Stimulated activated naive CD4-positive, alpha-beta T cell treated with Interleukin-2 at 50 U/mL for 16 hours (primary cell): ENCODE measurements around the gene THEMIS.
"Not testable (repeated sequence)": the region's sequence is repeated elsewhere in the genome, so short reads cannot be mapped to it uniquely, and the experiment has no call there.

ENCODE experiments used
- DNase-seq: peaks from one replicate; lab custom pipeline; 2025; lab: John Stamatoyannopoulos, UW

The THEMIS gene

GRCh38 chr6:127900935-127901334 lies at the start of gene THEMIS:
TSS of gene THEMIS (minus strand) at chr6:127901058. CDS start at chr6:127900932, 126 bp downstream.
- DNase-seq, result peak; percentile 16

GRCh38 chr6:127949251-127949650 lies 48.4 kb upstream of the THEMIS start:
- no peak for DNase-seq

- no peak for DNase-seq
Observed at GRCh38 chr6:127946388-127946787, 45.5 kb upstream of the THEMIS start.

GRCh38 chr6:127945434-127946097 lies 44.7 kb upstream of the THEMIS start:
- DNase-seq, result no peak

GRCh38 chr6:127941228-127941627 lies 40.4 kb upstream of the THEMIS start:
- no peak for DNase-seq

- DNase-seq, result no peak
Observed at GRCh38 chr6:127939442-127940066, 38.7 kb upstream of the THEMIS start.

- DNase-seq, result no peak
Observed at GRCh38 chr6:127938701-127939100, 37.8 kb upstream of the THEMIS start.

GRCh38 chr6:127937747-127938146 lies 36.9 kb upstream of the THEMIS start:
- DNase-seq, result no peak

- DNase-seq, result no peak
Observed at GRCh38 chr6:127937102-127937501, 36.2 kb upstream of the THEMIS start.

GRCh38 chr6:127934956-127935355 lies 34.1 kb upstream of the THEMIS start:
- DNase-seq, result no peak

GRCh38 chr6:127933852-127934840 lies 33.3 kb upstream of the THEMIS start:
- peak; percentile 22 for DNase-seq

- DNase-seq, result no peak
Observed at GRCh38 chr6:127933137-127933536, 32.3 kb upstream of the THEMIS start.

GRCh38 chr6:127932708-127933107 lies 31.9 kb upstream of the THEMIS start:
- DNase-seq, result no peak

GRCh38 chr6:127926441-127926840 lies 25.6 kb upstream of the THEMIS start:
- DNase-seq, result not testable (repeated sequence)

- DNase-seq, result no peak
Observed at GRCh38 chr6:127924440-127924839, 23.6 kb upstream of the THEMIS start.

GRCh38 chr6:127924031-127924430 lies 23.2 kb upstream of the THEMIS start:
- no peak for DNase-seq

GRCh38 chr6:127923135-127923534 lies 22.3 kb upstream of the THEMIS start:
- no peak for DNase-seq

- DNase-seq, result no peak
Observed at GRCh38 chr6:127921982-127922381, 21.1 kb upstream of the THEMIS start.

GRCh38 chr6:127920804-127921203 lies 19.9 kb upstream of the THEMIS start:
- no peak for DNase-seq

- DNase-seq, result no peak
Observed at GRCh38 chr6:127918506-127919427, 17.9 kb upstream of the THEMIS start.

- no peak for DNase-seq
Observed at GRCh38 chr6:127917766-127918165, 16.9 kb upstream of the THEMIS start.

- no peak for DNase-seq
Observed at GRCh38 chr6:127914240-127914639, 13.4 kb upstream of the THEMIS start.
